GM21825 (cell line): ENCODE data around the gene ODAD3.
"Not testable (repeated sequence)": the region's sequence is repeated elsewhere in the genome, so short reads cannot be mapped to it uniquely, and the experiment has no call there.

Experiments used
- ATAC-seq: cut with Tn5 transposase; IDR thresholded peaks from one replicate; pipeline ENCODE4 v1.9.1; 2021; ENCODE audit warnings: mild to moderate bottlenecking, moderate library complexity; ENCODE audit not compliant: unreplicated experiment

Gene ODAD3

GRCh38 chr19:11445141-11445540 is 10.2 kb upstream of the ODAD3 start:
- no peak for ATAC-seq

- no peak for ATAC-seq
These were observed 9.1 kb upstream of the ODAD3 start for GRCh38 chr19:11444059-11444458.

- no peak for ATAC-seq
These were observed 3.0 kb upstream of the ODAD3 start for GRCh38 chr19:11437955-11438354.

GRCh38 chr19:11435833-11436313 is 952 bp upstream of the ODAD3 start:
- no peak for ATAC-seq

- ATAC-seq, result peak; percentile 16
These were observed 241 bp downstream of the ODAD3 start for GRCh38 chr19:11434703-11435056.

- not testable (repeated sequence) for ATAC-seq
These were observed 1.4 kb downstream of the ODAD3 start for GRCh38 chr19:11433526-11433925.

- ATAC-seq, result no peak
These were observed 8.3 kb downstream of the ODAD3 start for GRCh38 chr19:11426656-11427055.

- ATAC-seq, result no peak
These were observed 9.0 kb downstream of the ODAD3 start for GRCh38 chr19:11425719-11426457.

- ATAC-seq, result no peak
These were observed 11.1 kb downstream of the ODAD3 start for GRCh38 chr19:11423791-11424181.

GRCh38 chr19:11423164-11423790 is 11.6 kb downstream of the ODAD3 start:
- no peak for ATAC-seq

GRCh38 chr19:11422163-11423065 is 12.5 kb downstream of the ODAD3 start:
- ATAC-seq, result peak; percentile 60

- ATAC-seq, result peak; percentile 34
These were observed 13.4 kb downstream of the ODAD3 start for GRCh38 chr19:11421371-11422098.

GRCh38 chr19:11420429-11421370 is 14.2 kb downstream of the ODAD3 start:
- no peak for ATAC-seq

- ATAC-seq, result no peak
These were observed 16.1 kb downstream of the ODAD3 start, which contains the start of gene RGL3 for GRCh38 chr19:11418549-11419506. Gene RGL3 (minus strand): TSS chr19:11419314. CDS start chr19:11419278, 36 bp downstream.

GRCh38 chr19:11418094-11418548 is 16.8 kb downstream of the ODAD3 start:
- ATAC-seq, result no peak

- no peak for ATAC-seq
These were observed 18.4 kb downstream of the ODAD3 start for GRCh38 chr19:11416346-11417052.

- no peak for ATAC-seq
These were observed 20.4 kb downstream of the ODAD3 start for GRCh38 chr19:11414544-11414943.

- ATAC-seq, result no peak
These were observed 24.2 kb downstream of the ODAD3 start for GRCh38 chr19:11410682-11411081.
